ENCODE data around the gene PCK1. TPM values are rescaled to one million over a fixed set of nuclear protein-coding genes. Genes with fewer than 3 reads are reported as not detected.

The PCK1 gene
- total and polyA plus RNA-seq, 2 experiments from 2014 or later: not detected

GRCh38 chr20:57559658-57560553 lies 1.0 kb upstream of the PCK1 start:
- no peaks in the 10 kb centered on the region for H4K20me1 ChIP-seq (ENCODE audit: insufficient read depth)
- in situ Hi-C loops (cut with MboI): no loop called here
- no peaks in the 10 kb centered on the region for H3K9me3 ChIP-seq (ENCODE audit: low read depth)
- no peaks in the 10 kb centered on the region for H3F3A ChIP-seq (ENCODE audit: insufficient read depth)
- H3K4me1 ChIP-seq (ENCODE audit: insufficient read depth): no peaks in the 10 kb centered on the region
- H3K9me2 ChIP-seq (ENCODE audit: insufficient read depth): no peaks in the 10 kb centered on the region
- H3K4me3 ChIP-seq: no peak overlapping the region
- peaks cover 50% of the 10 kb centered on the region for H3K27me3 ChIP-seq (replicated peaks; ENCODE audit: insufficient read depth)
- H3K36me3 ChIP-seq (ENCODE audit: low read depth): no peaks in the 10 kb centered on the region
- 43 to 57% methylated on average over 8 of the region's 8 CpGs for WGBS, 2 experiments (ENCODE audit: low coverage in 1 of 2, low lambda C conversion rate in 2 of 2, missing lambda C conversion rate in 2 of 2)
- H3K9ac ChIP-seq: no peak overlapping the region
- no peak overlapping the region for H2AFZ ChIP-seq
- no peak overlapping the region for H3K4me2 ChIP-seq (ENCODE audit: unreplicated experiment)
- DNase-seq: no peak
- TF ChIP-seq EZH2 (IDR thresholded peaks at IDR 0.05; ENCODE audit: insufficient read depth, poor library complexity, severe bottlenecking): no peak
- no peak for TF ChIP-seq EZH2phosphoT487 (IDR thresholded peaks at IDR 0.05; ENCODE audit: insufficient read depth, low read depth)
- H3K27ac ChIP-seq: no peak overlapping the region
- no peaks in the 10 kb centered on the region for H3K79me2 ChIP-seq (ENCODE audit: insufficient read depth)

- Histone ChIP-seq H3K36me3 (ENCODE audit: low read depth) (no peaks in the 10 kb centered on the region), H3K27ac (no peak overlapping the region), H3K9me3 (ENCODE audit: low read depth) (no peaks in the 10 kb centered on the region), H2AFZ (no peak overlapping the region), H3K27me3 (replicated peaks; ENCODE audit: insufficient read depth) (peaks cover 44% of the 10 kb centered on the region), H3K4me2 (ENCODE audit: unreplicated experiment) (no peak overlapping the region), H3K9me2 (ENCODE audit: insufficient read depth) (no peaks in the 10 kb centered on the region), H3K4me1 (ENCODE audit: insufficient read depth) (no peaks in the 10 kb centered on the region), H3K9ac (no peak overlapping the region), H3K79me2 (ENCODE audit: insufficient read depth) (no peaks in the 10 kb centered on the region), H4K20me1 (ENCODE audit: insufficient read depth) (no peaks in the 10 kb centered on the region), H3F3A (ENCODE audit: insufficient read depth) (no peaks in the 10 kb centered on the region), H3K4me3 (no peak overlapping the region)
- 53 to 61% methylated on average over 24 of the region's 24 CpGs for WGBS, 2 experiments (ENCODE audit: low coverage in 1 of 2, low lambda C conversion rate in 2 of 2, missing lambda C conversion rate in 2 of 2)
- TF ChIP-seq EZH2phosphoT487 (IDR thresholded peaks at IDR 0.05; ENCODE audit: insufficient read depth, low read depth): no peak
- no peak for TF ChIP-seq EZH2 (IDR thresholded peaks at IDR 0.05; ENCODE audit: insufficient read depth, poor library complexity, severe bottlenecking)
- DNase-seq: no peak
- in situ Hi-C loops (cut with MboI): no loop called here
These were observed 708 bp downstream of the PCK1 start for GRCh38 chr20:57561356-57562279.

DNA sequence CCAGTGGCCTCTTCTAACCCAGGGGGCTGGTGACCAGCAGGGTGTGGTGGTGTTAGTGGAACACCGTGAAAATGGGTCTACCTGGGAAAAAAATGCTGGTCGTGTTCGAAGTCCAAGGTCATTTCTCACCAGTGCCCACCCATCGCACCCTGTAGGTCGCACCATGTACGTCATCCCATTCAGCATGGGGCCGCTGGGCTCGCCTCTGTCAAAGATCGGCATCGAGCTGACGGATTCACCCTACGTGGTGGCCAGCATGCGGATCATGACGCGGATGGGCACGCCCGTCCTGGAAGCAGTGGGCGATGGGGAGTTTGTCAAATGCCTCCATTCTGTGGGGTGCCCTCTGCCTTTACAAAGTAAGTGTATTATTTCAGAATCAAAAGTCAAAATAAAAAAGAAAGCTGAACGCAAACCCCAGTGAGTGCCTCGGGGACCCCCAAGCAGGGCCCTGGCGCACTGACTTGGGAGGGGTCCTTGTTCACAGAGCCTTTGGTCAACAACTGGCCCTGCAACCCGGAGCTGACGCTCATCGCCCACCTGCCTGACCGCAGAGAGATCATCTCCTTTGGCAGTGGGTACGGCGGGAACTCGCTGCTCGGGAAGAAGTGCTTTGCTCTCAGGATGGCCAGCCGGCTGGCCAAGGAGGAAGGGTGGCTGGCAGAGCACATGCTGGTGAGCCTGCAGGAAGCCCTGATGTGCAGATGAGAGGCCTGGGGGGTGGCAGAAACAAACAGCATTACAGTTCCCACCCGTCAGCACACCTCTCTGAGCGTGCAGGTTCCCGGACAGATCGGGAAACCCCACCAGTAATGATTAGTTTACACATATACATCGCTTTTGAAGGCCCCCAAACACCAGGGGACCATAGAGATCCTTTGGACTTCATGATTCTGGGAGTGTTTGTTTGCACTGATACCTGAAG lies 1.9 kb downstream of the PCK1 start:
- Histone ChIP-seq H3K27me3 (replicated peaks; ENCODE audit: insufficient read depth) (peaks cover 44% of the 10 kb centered on the region), H3K4me2 (ENCODE audit: unreplicated experiment) (no peak overlapping the region), H4K20me1 (ENCODE audit: insufficient read depth) (no peaks in the 10 kb centered on the region), H3K36me3 (ENCODE audit: low read depth) (no peaks in the 10 kb centered on the region), H3K9ac (no peak overlapping the region), H3F3A (ENCODE audit: insufficient read depth) (no peaks in the 10 kb centered on the region), H3K9me3 (ENCODE audit: low read depth) (no peaks in the 10 kb centered on the region), H3K79me2 (ENCODE audit: insufficient read depth) (no peaks in the 10 kb centered on the region), H3K4me3 (no peak overlapping the region), H3K9me2 (ENCODE audit: insufficient read depth) (no peaks in the 10 kb centered on the region), H2AFZ (no peak overlapping the region), H3K4me1 (ENCODE audit: insufficient read depth) (no peaks in the 10 kb centered on the region), H3K27ac (no peak overlapping the region)
- WGBS, 2 experiments (ENCODE audit: low coverage in 1 of 2, low lambda C conversion rate in 2 of 2, missing lambda C conversion rate in 2 of 2): 64 to 70% methylated on average over 35 of the region's 35 CpGs
- DNase-seq: no peak
- no peak for TF ChIP-seq EZH2phosphoT487 (IDR thresholded peaks at IDR 0.05; ENCODE audit: insufficient read depth, low read depth)
- no peak for TF ChIP-seq EZH2 (IDR thresholded peaks at IDR 0.05; ENCODE audit: insufficient read depth, poor library complexity, severe bottlenecking)
- in situ Hi-C loops (cut with MboI): no loop called here

DNA sequence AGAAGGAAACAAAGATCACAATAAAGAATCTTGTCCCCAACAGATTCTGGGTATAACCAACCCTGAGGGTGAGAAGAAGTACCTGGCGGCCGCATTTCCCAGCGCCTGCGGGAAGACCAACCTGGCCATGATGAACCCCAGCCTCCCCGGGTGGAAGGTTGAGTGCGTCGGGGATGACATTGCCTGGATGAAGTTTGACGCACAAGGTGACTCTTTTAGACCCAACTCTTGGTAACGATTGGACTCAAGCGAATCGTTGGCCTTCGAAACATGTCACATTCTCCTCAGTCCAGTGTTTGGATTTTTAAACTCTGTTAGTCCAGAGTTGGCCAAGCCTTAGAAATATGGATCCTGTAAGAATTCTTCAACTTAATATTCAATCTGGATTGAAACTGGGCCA lies 2.6 kb downstream of the PCK1 start:
- DNase-seq: no peak
- no peak for TF ChIP-seq EZH2 (IDR thresholded peaks at IDR 0.05; ENCODE audit: insufficient read depth, poor library complexity, severe bottlenecking)
- no peaks in the 10 kb centered on the region for H3K4me1 ChIP-seq (ENCODE audit: insufficient read depth)
- no peaks in the 10 kb centered on the region for H3K9me2 ChIP-seq (ENCODE audit: insufficient read depth)
- no peaks in the 10 kb centered on the region for H4K20me1 ChIP-seq (ENCODE audit: insufficient read depth)
- H2AFZ ChIP-seq: no peak overlapping the region
- no peak overlapping the region for H3K4me2 ChIP-seq (ENCODE audit: unreplicated experiment)
- H3K27ac ChIP-seq: no peak overlapping the region
- peaks cover 41% of the 10 kb centered on the region for H3K27me3 ChIP-seq (replicated peaks; ENCODE audit: insufficient read depth)
- H3K9me3 ChIP-seq (ENCODE audit: low read depth): no peaks in the 10 kb centered on the region
- H3K9ac ChIP-seq: no peak overlapping the region
- 85 to 86% methylated on average over 12 of the region's 12 CpGs for WGBS, 2 experiments (ENCODE audit: low coverage in 1 of 2, low lambda C conversion rate in 2 of 2, missing lambda C conversion rate in 2 of 2)
- H3K4me3 ChIP-seq: no peak overlapping the region
- in situ Hi-C loops (cut with MboI): no loop called here
- H3F3A ChIP-seq (ENCODE audit: insufficient read depth): no peaks in the 10 kb centered on the region
- H3K79me2 ChIP-seq (ENCODE audit: insufficient read depth): no peaks in the 10 kb centered on the region
- no peaks in the 10 kb centered on the region for H3K36me3 ChIP-seq (ENCODE audit: low read depth)

Measured in GM23248 (cell line).